HepG2 (cell line): Measurements from ENCODE around the gene PUM1. TPM values are rescaled to one million over a fixed set of nuclear protein-coding genes. Genes with fewer than 3 reads are reported as not detected.

Source experiments
- AHR ChIP-seq: IDR thresholded peaks from 2 replicates; pipeline ENCODE4 v1.6.1; 2018; ENCODE audit warnings: missing genetic modification reagents, missing compliant biosample characterization
- ATF5 ChIP-seq: sonication (generic); formaldehyde crosslinking; IDR thresholded peaks from 2 replicates; pipeline ENCODE4 v1.4.0; 2020; ENCODE audit warnings: mild to moderate bottlenecking, low read depth, missing genetic modification reagents
- CEBPB ChIP-seq: IDR thresholded peaks from 2 replicates; pipeline ENCODE4 v1.6.1; 2011; ENCODE audit warnings: low read depth, low read length, improper control_type of control experiment, borderline replicate concordance
- CENPT ChIP-seq: sonication (generic); formaldehyde crosslinking; IDR thresholded peaks from 2 replicates; pipeline ENCODE4 v1.8.0; 2022; ENCODE audit warnings: low read depth, mild to moderate bottlenecking, moderate library complexity, missing genetic modification reagents
- EEA1 ChIP-seq: sonication (generic); formaldehyde crosslinking; IDR thresholded peaks from 2 replicates; pipeline ENCODE4 v1.5.1; 2020; ENCODE audit warnings: mild to moderate bottlenecking, missing genetic modification reagents, borderline replicate concordance
- GLMP ChIP-seq: sonication (generic); formaldehyde crosslinking; IDR thresholded peaks from 2 replicates; pipeline ENCODE4 v1.9.0; 2021; ENCODE audit warnings: missing genetic modification reagents, mild to moderate bottlenecking, borderline replicate concordance
- HNF1B ChIP-seq: sonication (generic); formaldehyde crosslinking; IDR thresholded peaks from 2 replicates; pipeline ENCODE4 v1.5.1; 2020; ENCODE audit warnings: mild to moderate bottlenecking, moderate library complexity, missing genetic modification reagents
- KDM3A ChIP-seq: IDR thresholded peaks from 2 replicates; pipeline ENCODE4 v1.6.1; 2018; ENCODE audit warnings: low read depth, missing compliant biosample characterization
- KDM5A ChIP-seq: fragments of 200-600 bp; sonication (generic); IDR thresholded peaks from 2 replicates; pipeline ENCODE4 v1.7.0; 2018; ENCODE audit warnings: antibody characterized with exemption, mild to moderate bottlenecking, low read length, borderline replicate concordance
- KLF13 ChIP-seq: sonication (generic); formaldehyde crosslinking; IDR thresholded peaks from 2 replicates; pipeline ENCODE4 v1.4.0; 2020; ENCODE audit warnings: mild to moderate bottlenecking, missing genetic modification reagents
- PHB2 ChIP-seq: fragments of 450-650 bp; IDR thresholded peaks from 2 replicates; pipeline ENCODE4 v1.6.1; 2018; ENCODE audit not compliant: partially characterized antibody
- RELA ChIP-seq: sonication (generic); formaldehyde crosslinking; IDR thresholded peaks from 2 replicates; pipeline ENCODE4 v1.4.0; 2020; ENCODE audit warnings: missing genetic modification reagents
- SP140L ChIP-seq: sonication (generic); formaldehyde crosslinking; IDR thresholded peaks from 2 replicates; pipeline ENCODE4 v1.4.0; 2020; ENCODE audit warnings: missing genetic modification reagents, borderline replicate concordance
- ZNF292 ChIP-seq: sonication (generic); formaldehyde crosslinking; IDR thresholded peaks from 2 replicates; pipeline ENCODE4 v1.8.1; 2022; ENCODE audit warnings: mild to moderate bottlenecking, low read depth, missing genetic modification reagents, borderline replicate concordance
- ZNF354B ChIP-seq: sonication (generic); formaldehyde crosslinking; IDR thresholded peaks from 2 replicates; pipeline ENCODE4 v1.8.0; 2022; ENCODE audit warnings: mild to moderate bottlenecking, missing genetic modification reagents
- ZNF605 ChIP-seq: sonication (generic); formaldehyde crosslinking; IDR thresholded peaks from 2 replicates; pipeline ENCODE4 v1.8.0; 2022; ENCODE audit warnings: mild to moderate bottlenecking, missing genetic modification reagents
- ZSCAN20 ChIP-seq: sonication (generic); formaldehyde crosslinking; IDR thresholded peaks from 2 replicates; pipeline ENCODE4 v1.4.0; 2020; ENCODE audit warnings: missing genetic modification reagents, mild to moderate bottlenecking, borderline replicate concordance
- ZSCAN31 ChIP-seq: sonication (generic); formaldehyde crosslinking; IDR thresholded peaks from 2 replicates; pipeline ENCODE4 v1.5.0; 2020; ENCODE audit warnings: low read depth, mild to moderate bottlenecking, missing genetic modification reagents
- polyA plus RNA-seq, 8 experiments: library from polyadenylated mRNA; depleted of rRNA in 3 of 8; stranded (reverse) in 7 of 8; unstranded in 1 of 8; fragments of >200 nt; fragmentation: Illumina TruSeq in 4 of 8; extraction: Trizol in 4 of 8; gene quantifications; 2 replicates each; pipeline versions ENCODE4 v1.2.1 to v1.2.3, GENCODE V29; 2011 to 2016; ENCODE audit warnings: low read depth in 4 of 8, missing spikeins in 1 of 8, mixed read lengths in 1 of 8; ENCODE audit not compliant: insufficient read depth in 1 of 8
- total RNA-seq, 5 experiments: library from RNA; depleted of rRNA; stranded (reverse); fragments of >200 nt; fragmentation: Illumina TruSeq; extraction: Trizol; gene quantifications; 2 replicates each; pipeline ENCODE4 v1.2.3, GENCODE V29; 2016; ENCODE audit warnings: low read depth in 1 of 5
- TF ChIP-seq, protein P1 (sequence below): sonication (generic); formaldehyde crosslinking; IDR thresholded peaks from 2 replicates; pipeline ENCODE4 v1.8.1; 2023; ENCODE audit warnings: mild to moderate bottlenecking, moderate library complexity, missing genetic modification reagents
- TF ChIP-seq, protein P2 (sequence below): sonication (generic); formaldehyde crosslinking; IDR thresholded peaks from 2 replicates; pipeline ENCODE4 v1.4.0; 2020; ENCODE audit warnings: missing genetic modification reagents
- TF ChIP-seq, protein P3 (sequence below): sonication (generic); formaldehyde crosslinking; IDR thresholded peaks from 2 replicates; pipeline ENCODE4 v1.8.0; 2022; ENCODE audit warnings: low read depth, missing genetic modification reagents

PUM1 gene
- total and polyA plus RNA-seq, 2 of the 13 experiments (the other 11 are each of a cell fraction or from before 2014, with no cell fraction given), result 64.7 to 91.0 TPM

- TF ChIP-seq KDM3A (CRISPR knock-in tag) (no peak), RELA (CRISPR knock-in tag) (no peak), HNF1B (CRISPR knock-in tag) (peak; percentile 70; the same call in 1 of the 2 replicates), EEA1 (no peak), ZSCAN31 (0 out of 2 replicates have a peak, but pooled peaks have one; percentile 40), ZNF292 (CRISPR knock-in tag) (0 out of 2 replicates have a peak, but pooled peaks have one; percentile 76), KLF13 (CRISPR knock-in tag) (no peak), ZSCAN20 (CRISPR knock-in tag) (peak; percentile 58; the same call in 1 of the 2 replicates), GLMP (CRISPR knock-in tag) (no peak), CENPT (CRISPR knock-in tag) (0 out of 2 replicates have a peak, but pooled peaks have one; percentile 48), ZNF605 (0 out of 2 replicates have a peak, but pooled peaks have one; percentile 26), SP140L (CRISPR knock-in tag) (no peak), PHB2 (no peak), ZNF354B (CRISPR knock-in tag) (0 out of 2 replicates have a peak, but pooled peaks have one; percentile 41), AHR (CRISPR knock-in tag) (no peak), ATF5 (CRISPR knock-in tag) (no peak), KDM5A (0 out of 2 replicates have a peak, but pooled peaks have one; percentile 36), CEBPB (no peak)
- TF ChIP-seq, protein P1, sequence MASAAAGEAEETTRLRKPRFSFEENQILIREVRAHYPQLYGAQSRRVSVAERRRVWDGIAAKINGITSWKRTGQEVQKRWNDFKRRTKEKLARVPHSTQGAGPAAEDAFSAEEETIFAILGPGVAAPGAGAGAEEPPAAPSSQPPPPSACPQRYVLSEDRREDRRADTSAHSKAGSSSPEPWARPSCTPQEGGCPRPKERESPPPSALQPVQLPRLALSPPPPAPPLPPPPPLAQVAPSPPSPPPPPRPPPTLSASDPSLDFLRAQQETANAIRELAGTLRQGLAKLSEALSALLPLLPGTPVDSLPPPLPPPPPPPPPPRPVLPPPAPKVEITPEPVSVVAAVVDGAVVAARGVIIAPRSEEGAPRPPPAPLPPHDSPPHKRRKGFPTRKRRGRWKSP (CRISPR knock-in tag), result peak; percentile 92; the same call in 1 of the 2 replicates
- TF ChIP-seq, protein P2, sequence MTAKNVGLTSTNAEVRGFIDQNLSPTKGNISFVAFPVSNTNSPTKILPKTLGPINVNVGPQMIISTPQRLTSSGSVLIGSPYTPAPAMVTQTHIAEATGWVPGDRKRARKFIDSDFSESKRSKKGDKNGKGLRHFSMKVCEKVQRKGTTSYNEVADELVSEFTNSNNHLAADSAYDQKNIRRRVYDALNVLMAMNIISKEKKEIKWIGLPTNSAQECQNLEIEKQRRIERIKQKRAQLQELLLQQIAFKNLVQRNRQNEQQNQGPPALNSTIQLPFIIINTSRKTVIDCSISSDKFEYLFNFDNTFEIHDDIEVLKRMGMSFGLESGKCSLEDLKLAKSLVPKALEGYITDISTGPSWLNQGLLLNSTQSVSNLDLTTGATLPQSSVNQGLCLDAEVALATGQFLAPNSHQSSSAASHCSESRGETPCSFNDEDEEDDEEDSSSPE (CRISPR knock-in tag), result peak; percentile 82
- TF ChIP-seq, protein P3, sequence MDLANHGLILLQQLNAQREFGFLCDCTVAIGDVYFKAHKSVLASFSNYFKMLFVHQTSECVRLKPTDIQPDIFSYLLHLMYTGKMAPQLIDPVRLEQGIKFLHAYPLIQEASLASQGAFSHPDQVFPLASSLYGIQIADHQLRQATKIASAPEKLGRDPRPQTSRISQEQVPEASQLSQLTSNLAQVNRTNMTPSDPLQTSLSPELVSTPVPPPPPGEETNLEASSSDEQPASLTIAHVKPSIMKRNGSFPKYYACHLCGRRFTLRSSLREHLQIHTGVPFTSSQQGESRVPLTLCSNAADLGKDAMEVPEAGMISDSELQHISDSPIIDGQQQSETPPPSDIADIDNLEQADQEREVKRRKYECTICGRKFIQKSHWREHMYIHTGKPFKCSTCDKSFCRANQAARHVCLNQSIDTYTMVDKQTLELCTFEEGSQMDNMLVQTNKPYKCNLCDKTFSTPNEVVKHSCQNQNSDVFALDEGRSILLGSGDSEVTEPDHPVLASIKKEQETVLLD (CRISPR knock-in tag), result peak; percentile 71
Observed at GRCh38 chr1:31065310-31066217, at the start of gene PUM1 (continued).
